HG02852 (cell line): Measurements from ENCODE around the gene BCAS1.

ENCODE experiments used
- ATAC-seq: cut with Tn5 transposase; IDR thresholded peaks from one replicate; pipeline ENCODE4 v1.9.1; 2021; ENCODE audit warnings: mild to moderate bottlenecking, moderate library complexity; ENCODE audit not compliant: unreplicated experiment

Gene BCAS1

GRCh38 chr20:54070187-54070987 is at the start of gene BCAS1:
TSS of gene BCAS1 (minus strand) at chr20:54070594. CDS start at chr20:54058718, 11,876 bp downstream.
- ATAC-seq: no peak

GRCh38 chr20:54119744-54120143 is 49.4 kb upstream of the BCAS1 start:
- no peak for ATAC-seq

- ATAC-seq: no peak
Observed at GRCh38 chr20:54118220-54119001, 48.0 kb upstream of the BCAS1 start.

GRCh38 chr20:54116550-54117235 is 46.3 kb upstream of the BCAS1 start:
- ATAC-seq: no peak

GRCh38 chr20:54115172-54115854 is 44.9 kb upstream of the BCAS1 start:
- no peak for ATAC-seq

GRCh38 chr20:54114109-54114508 is 43.7 kb upstream of the BCAS1 start:
- no peak for ATAC-seq

- ATAC-seq: no peak
Observed at GRCh38 chr20:54113566-54113965, 43.2 kb upstream of the BCAS1 start.

- no peak for ATAC-seq
Observed at GRCh38 chr20:54112221-54112884, 42.0 kb upstream of the BCAS1 start.

GRCh38 chr20:54111460-54111859 is 41.1 kb upstream of the BCAS1 start:
- ATAC-seq: no peak

GRCh38 chr20:54110457-54110856 is 40.1 kb upstream of the BCAS1 start:
- ATAC-seq: no peak

GRCh38 chr20:54110041-54110440 is 39.6 kb upstream of the BCAS1 start:
- no peak for ATAC-seq

- ATAC-seq: no peak
Observed at GRCh38 chr20:54108817-54109216, 38.4 kb upstream of the BCAS1 start.

- no peak for ATAC-seq
Observed at GRCh38 chr20:54108326-54108642, 37.9 kb upstream of the BCAS1 start.

- ATAC-seq: no peak
Observed at GRCh38 chr20:54107600-54108325, 37.4 kb upstream of the BCAS1 start.

GRCh38 chr20:54107181-54107580 is 36.8 kb upstream of the BCAS1 start:
- no peak for ATAC-seq

GRCh38 chr20:54106162-54106561 is 35.8 kb upstream of the BCAS1 start:
- no peak for ATAC-seq

- ATAC-seq: no peak
Observed at GRCh38 chr20:54105653-54106052, 35.3 kb upstream of the BCAS1 start.

- no peak for ATAC-seq
Observed at GRCh38 chr20:54104781-54105180, 34.4 kb upstream of the BCAS1 start.

- no peak for ATAC-seq
Observed at GRCh38 chr20:54103762-54104600, 33.6 kb upstream of the BCAS1 start.
